Activated T-cell treated with anti-CD3 and anti-CD28 coated beads, Interleukin-2, amount 50 U/mL, for 24 hours (primary cell): ENCODE data around the gene CXCL3.
"Not testable (repeated sequence)": the region's sequence is repeated elsewhere in the genome, so short reads cannot be mapped to it uniquely, and the experiment has no call there.

Source experiments
- DNase-seq: peaks from one replicate; pipeline ENCODE4 v3.0.0-alpha.2; 2020
- H3K27ac Mint-ChIP-seq: 2 replicates; pipeline ENCODE4 v1.8.0; 2020; ENCODE audit warnings: mild to moderate bottlenecking, mixed read lengths
- H3K27me3 Mint-ChIP-seq: 2 replicates; pipeline ENCODE4 v1.8.0; 2020; ENCODE audit warnings: mixed read lengths
- H3K36me3 Mint-ChIP-seq: 2 replicates; pipeline ENCODE4 v1.8.0; 2020; ENCODE audit warnings: low read depth, mixed read lengths
- H3K4me1 Mint-ChIP-seq: 2 replicates; pipeline ENCODE4 v1.8.0; 2020; ENCODE audit warnings: low read depth, mixed read lengths
- H3K4me3 Mint-ChIP-seq: 2 replicates; pipeline ENCODE4 v1.8.0; 2020; ENCODE audit warnings: mild to moderate bottlenecking, moderate library complexity, mixed read lengths
- H3K9me3 Mint-ChIP-seq: 2 replicates; pipeline ENCODE4 v1.8.0; 2020; ENCODE audit warnings: mixed read lengths

The CXCL3 gene

GRCh38 chr4:74038425-74039314 lies at the start of gene CXCL3:
Gene CXCL3, minus strand, starts transcription at chr4:74038689. Its CDS starts 78 bp downstream, at chr4:74038611.
- Mint-ChIP-seq H3K27me3 (peaks cover 59% of the 10 kb centered on the region), H3K9me3 (no peaks in the 10 kb centered on the region), H3K27ac (no peak within 1 kb of the TSS), H3K4me1 (peaks cover 9% of the 10 kb centered on the region), H3K4me3 (peak within 1 kb of the TSS; percentile 68), H3K36me3 (no peaks in the 10 kb centered on the region)
- peak; percentile 34 for DNase-seq

GRCh38 chr4:74087481-74087880 lies 49.0 kb upstream of the CXCL3 start:
- no peak for DNase-seq
- Mint-ChIP-seq H3K9me3 (no peaks in the 10 kb centered on the region), H3K27ac (no peak overlapping the region), H3K4me1 (no peaks in the 10 kb centered on the region), H3K27me3 (peaks cover 9% of the 10 kb centered on the region), H3K4me3 (no peak overlapping the region), H3K36me3 (no peaks in the 10 kb centered on the region)

DNA sequence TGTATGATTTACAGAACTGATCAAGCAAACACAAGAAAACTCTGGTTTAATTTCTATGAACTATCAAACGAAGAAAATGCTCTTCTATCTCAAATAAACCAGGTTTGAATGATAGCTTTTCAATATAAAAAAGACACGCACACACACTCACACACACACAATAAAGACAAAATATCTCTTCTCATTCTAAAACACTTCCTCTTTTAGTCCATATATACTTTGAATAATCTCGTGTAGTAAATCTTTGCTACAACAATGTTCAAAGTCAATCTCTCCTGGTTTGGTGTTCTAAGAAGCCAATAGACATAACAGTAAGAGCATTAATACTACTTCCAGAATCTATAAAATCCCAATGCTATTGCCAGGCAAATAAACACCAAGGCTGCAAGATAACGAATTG lies 47.2 kb upstream of the CXCL3 start:
- peaks cover 9% of the 10 kb centered on the region for H3K27me3 Mint-ChIP-seq
- no peak for DNase-seq
- H3K4me1 Mint-ChIP-seq = no peaks in the 10 kb centered on the region
- no peak overlapping the region for H3K27ac Mint-ChIP-seq
- H3K36me3 Mint-ChIP-seq = no peaks in the 10 kb centered on the region
- H3K9me3 Mint-ChIP-seq = no peaks in the 10 kb centered on the region
- H3K4me3 Mint-ChIP-seq = no peak overlapping the region

DNA sequence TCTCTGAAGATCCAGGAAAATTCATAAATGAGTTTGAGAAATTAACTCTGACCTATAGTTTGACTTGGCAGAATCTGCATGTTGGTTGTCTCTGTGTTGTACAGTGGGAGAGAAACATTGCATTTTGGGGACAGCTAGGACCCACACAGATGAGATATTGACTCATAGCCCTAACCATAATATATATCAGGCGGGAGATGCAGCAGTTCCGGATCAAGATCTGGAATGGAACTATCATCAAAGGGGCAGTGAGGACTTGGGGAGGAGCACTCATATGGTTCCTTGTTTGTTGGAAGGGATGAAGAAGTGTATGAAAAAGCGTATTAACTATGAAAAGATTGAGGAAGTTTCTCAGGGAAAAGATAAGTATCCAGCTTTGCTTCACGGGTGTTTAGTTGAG lies 46.5 kb upstream of the CXCL3 start:
- DNase-seq = no peak
- Mint-ChIP-seq H3K27me3 (peaks cover 14% of the 10 kb centered on the region), H3K9me3 (no peaks in the 10 kb centered on the region), H3K27ac (no peak overlapping the region), H3K36me3 (no peaks in the 10 kb centered on the region), H3K4me3 (no peak overlapping the region), H3K4me1 (no peaks in the 10 kb centered on the region)

DNA sequence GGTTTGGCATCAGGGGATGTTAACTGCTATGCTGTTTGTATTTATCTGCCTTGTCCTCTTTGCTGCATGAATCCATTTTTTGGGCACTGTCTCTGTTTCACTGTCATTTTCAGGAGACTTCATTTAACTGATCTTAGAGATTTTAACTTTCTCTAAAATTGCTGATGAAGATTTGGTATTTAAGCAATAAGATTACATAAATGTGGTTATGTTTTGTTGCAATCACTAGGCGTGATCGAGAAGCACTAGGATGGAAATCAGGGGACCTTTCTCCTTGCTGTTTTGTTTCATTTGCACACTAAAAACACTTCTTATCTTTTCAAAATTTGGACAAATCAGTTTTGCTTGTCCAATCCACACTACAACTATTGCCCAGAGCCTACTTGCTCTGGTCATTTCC lies 45.1 kb upstream of the CXCL3 start:
- Mint-ChIP-seq H3K4me1 (no peaks in the 10 kb centered on the region), H3K4me3 (no peak overlapping the region), H3K27ac (no peak overlapping the region), H3K27me3 (peaks cover 14% of the 10 kb centered on the region), H3K9me3 (no peaks in the 10 kb centered on the region), H3K36me3 (no peaks in the 10 kb centered on the region)
- no peak for DNase-seq

- Mint-ChIP-seq H3K36me3 (no peaks in the 10 kb centered on the region), H3K4me3 (no peak overlapping the region), H3K4me1 (no peaks in the 10 kb centered on the region), H3K27ac (no peak overlapping the region), H3K9me3 (no peaks in the 10 kb centered on the region), H3K27me3 (peaks cover 8% of the 10 kb centered on the region)
- no peak for DNase-seq
These were observed 42.5 kb upstream of the CXCL3 start for GRCh38 chr4:74081035-74081434.

DNA sequence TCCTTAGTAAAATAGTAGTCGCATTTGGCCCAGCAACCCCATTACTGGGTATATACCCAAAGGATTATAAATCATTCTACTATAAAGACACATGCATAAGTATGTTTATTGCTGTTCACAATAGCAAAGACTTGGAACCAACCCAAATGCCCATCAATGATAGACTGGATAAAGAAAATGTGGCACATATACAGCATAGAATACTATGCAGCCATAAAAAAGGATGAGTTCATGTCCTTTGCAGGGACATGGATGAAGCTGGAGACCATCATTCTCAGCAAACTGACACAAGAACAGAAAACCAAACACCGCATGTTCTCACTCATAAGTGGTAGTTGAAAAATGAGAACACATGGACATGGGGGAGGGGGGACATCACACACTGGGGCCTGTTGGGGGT lies 41.9 kb upstream of the CXCL3 start:
- not testable (repeated sequence) for H3K4me3 Mint-ChIP-seq, H3K36me3 Mint-ChIP-seq, H3K9me3 Mint-ChIP-seq, H3K4me1 Mint-ChIP-seq, DNase-seq, H3K27me3 Mint-ChIP-seq, H3K27ac Mint-ChIP-seq

DNA sequence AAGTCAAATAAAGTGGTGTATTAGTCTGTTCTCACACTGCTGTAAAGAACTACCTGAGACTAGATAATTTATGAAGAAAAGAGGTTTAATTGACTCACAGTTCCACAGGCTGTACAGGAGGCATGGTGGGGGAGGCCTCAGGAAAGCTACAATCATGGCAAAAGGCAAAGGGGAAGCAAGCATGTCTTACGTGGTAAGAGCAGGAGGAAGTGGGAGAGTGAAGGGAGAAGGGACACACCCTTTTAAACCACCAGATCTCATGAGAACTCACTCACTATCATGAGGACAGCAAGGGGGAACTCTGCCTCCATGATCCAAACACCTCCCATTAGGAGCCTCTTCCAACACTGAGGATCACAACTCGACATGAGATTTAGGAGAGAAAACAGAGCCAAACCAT lies 40.5 kb upstream of the CXCL3 start:
- not testable (repeated sequence) for DNase-seq, H3K36me3 Mint-ChIP-seq, H3K4me1 Mint-ChIP-seq, H3K27ac Mint-ChIP-seq, H3K4me3 Mint-ChIP-seq, H3K27me3 Mint-ChIP-seq, H3K9me3 Mint-ChIP-seq

GRCh38 chr4:74073358-74073757 lies 34.9 kb upstream of the CXCL3 start:
- no peaks in the 10 kb centered on the region for H3K9me3 Mint-ChIP-seq
- peaks cover 3% of the 10 kb centered on the region for H3K27me3 Mint-ChIP-seq
- H3K4me1 Mint-ChIP-seq = no peaks in the 10 kb centered on the region
- H3K36me3 Mint-ChIP-seq = no peaks in the 10 kb centered on the region
- H3K4me3 Mint-ChIP-seq = no peak overlapping the region
- H3K27ac Mint-ChIP-seq = no peak overlapping the region
- DNase-seq = no peak

GRCh38 chr4:74072739-74073138 lies 34.2 kb upstream of the CXCL3 start:
- Mint-ChIP-seq H3K27me3 (peaks cover 3% of the 10 kb centered on the region), H3K4me1 (no peaks in the 10 kb centered on the region), H3K4me3 (no peak overlapping the region), H3K27ac (no peak overlapping the region), H3K9me3 (no peaks in the 10 kb centered on the region), H3K36me3 (no peaks in the 10 kb centered on the region)
- DNase-seq = no peak

- no peak for DNase-seq
- Mint-ChIP-seq H3K27me3 (no peaks in the 10 kb centered on the region), H3K9me3 (no peaks in the 10 kb centered on the region), H3K36me3 (no peaks in the 10 kb centered on the region), H3K4me1 (no peaks in the 10 kb centered on the region), H3K27ac (no peak overlapping the region), H3K4me3 (no peak overlapping the region)
These were observed 29.1 kb upstream of the CXCL3 start for GRCh38 chr4:74067586-74067985.

GRCh38 chr4:74066232-74066631 lies 27.7 kb upstream of the CXCL3 start:
- Mint-ChIP-seq H3K27ac (no peak overlapping the region), H3K4me3 (no peak overlapping the region), H3K27me3 (peaks cover 2% of the 10 kb centered on the region), H3K9me3 (no peaks in the 10 kb centered on the region), H3K36me3 (no peaks in the 10 kb centered on the region), H3K4me1 (no peaks in the 10 kb centered on the region)
- DNase-seq = no peak

DNA sequence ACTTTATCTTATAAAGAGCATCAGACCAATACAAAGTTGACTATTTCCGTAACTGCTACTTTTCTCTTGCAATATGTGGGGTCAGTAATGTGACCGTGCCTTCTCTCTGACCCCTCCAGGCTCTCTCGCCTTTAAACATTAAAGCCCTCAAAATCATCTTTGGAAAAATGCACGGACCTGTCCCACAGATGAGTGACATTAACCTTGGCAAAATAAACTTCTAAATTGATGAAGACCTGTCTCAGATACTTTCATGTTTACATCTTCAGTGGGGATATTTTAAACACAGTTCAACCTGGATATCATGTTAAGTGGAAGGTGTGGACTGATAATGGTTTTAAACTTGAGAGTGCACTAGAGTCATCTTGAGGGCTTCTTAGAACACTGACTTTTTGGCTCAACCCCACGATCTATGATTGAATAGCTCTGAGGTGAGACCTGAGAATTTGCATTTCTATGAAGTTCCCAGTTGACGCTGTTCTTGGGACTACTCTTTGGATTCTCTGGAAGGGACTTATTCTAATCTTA lies 26.7 kb upstream of the CXCL3 start:
- Mint-ChIP-seq H3K27me3 (peaks cover 2% of the 10 kb centered on the region), H3K27ac (no peak overlapping the region), H3K9me3 (no peaks in the 10 kb centered on the region), H3K36me3 (no peaks in the 10 kb centered on the region), H3K4me3 (no peak overlapping the region), H3K4me1 (no peaks in the 10 kb centered on the region)
- DNase-seq = no peak

- no peak for DNase-seq
- Mint-ChIP-seq H3K27me3 (peaks cover 2% of the 10 kb centered on the region), H3K4me1 (no peaks in the 10 kb centered on the region), H3K9me3 (no peaks in the 10 kb centered on the region), H3K36me3 (no peaks in the 10 kb centered on the region), H3K4me3 (no peak overlapping the region), H3K27ac (no peak overlapping the region)
These were observed 25.4 kb upstream of the CXCL3 start for GRCh38 chr4:74063859-74064258.

DNA sequence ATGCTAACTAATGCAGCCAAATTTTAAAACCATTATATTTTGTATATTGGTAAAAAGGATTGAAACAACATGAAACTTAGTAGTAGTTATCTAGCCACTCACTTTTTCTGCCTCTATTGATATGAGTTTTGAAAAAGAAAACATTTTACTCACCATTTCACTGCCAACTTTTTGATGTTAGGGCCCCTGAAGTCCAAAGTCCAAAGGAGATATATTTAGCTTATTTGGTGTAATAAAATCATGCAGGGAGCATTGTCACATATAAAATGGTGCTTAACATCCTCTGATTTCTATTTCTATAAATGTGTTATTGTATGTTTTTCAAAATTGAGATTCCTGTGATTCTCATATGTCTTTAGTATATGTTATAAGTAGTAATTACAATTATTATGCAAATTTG lies 24.5 kb upstream of the CXCL3 start:
- Mint-ChIP-seq H3K27ac (no peak overlapping the region), H3K36me3 (no peaks in the 10 kb centered on the region)
- DNase-seq = no peak

More for the DNA sequence above, 24.5 kb upstream of the CXCL3 start:
- peaks cover 2% of the 10 kb centered on the region for H3K27me3 Mint-ChIP-seq
- no peaks in the 10 kb centered on the region for H3K9me3 Mint-ChIP-seq
- H3K4me3 Mint-ChIP-seq = no peak overlapping the region
- no peaks in the 10 kb centered on the region for H3K4me1 Mint-ChIP-seq
